ENCODE measurements around the gene FAM89B.

- TF ChIP-seq CTCF (conservative IDR thresholded peaks at IDR 0.05 in 1 of 2, IDR thresholded peaks at IDR 0.05 in 1 of 2; ENCODE audit: low read depth in 1 of 2, low read length in 2 of 2): no peak
- TF ChIP-seq EZH2 (IDR thresholded peaks at IDR 0.05; ENCODE audit: low read length, missing control alignments): no peak
Observed at GRCh38 chr11:65583589-65583988, 11.3 kb downstream of the FAM89B start.

All from fibroblast of lung (primary cell).